ENCODE results near the gene DPPA2. TPM values are rescaled to one million over a fixed set of nuclear protein-coding genes. Genes with fewer than 3 reads are reported as not detected.
"Not testable (repeated sequence)": the region's sequence is repeated elsewhere in the genome, so short reads cannot be mapped to it uniquely, and the experiment has no call there.

Gene DPPA2
- polyA plus RNA-seq (ENCODE audit: insufficient read length): not detected

GRCh38 chr3:109316162-109316730, at the start of gene DPPA2:
DPPA2 (minus strand) TSS chr3:109316517; CDS start chr3:109314542, 1,975 bp downstream.
- no peak for DNase-seq

GRCh38 chr3:109364088-109364487, 47.8 kb upstream of the DPPA2 start:
- no peak for DNase-seq

GRCh38 chr3:109363634-109364033, 47.3 kb upstream of the DPPA2 start:
- DNase-seq: no peak

- no peak for DNase-seq
Observed at GRCh38 chr3:109362823-109363222, 46.5 kb upstream of the DPPA2 start.

GRCh38 chr3:109358809-109359208, 42.5 kb upstream of the DPPA2 start:
- not testable (repeated sequence) for DNase-seq

GRCh38 chr3:109356442-109357155, 40.3 kb upstream of the DPPA2 start:
- no peak for DNase-seq

- DNase-seq: no peak
Observed at GRCh38 chr3:109355625-109356441, 39.5 kb upstream of the DPPA2 start.

GRCh38 chr3:109353057-109353456, 36.7 kb upstream of the DPPA2 start:
- no peak for DNase-seq

GRCh38 chr3:109351231-109351630, 34.9 kb upstream of the DPPA2 start:
- no peak for DNase-seq

GRCh38 chr3:109346770-109347295, 30.5 kb upstream of the DPPA2 start:
- no peak for DNase-seq

GRCh38 chr3:109346099-109346498, 29.8 kb upstream of the DPPA2 start:
- DNase-seq: no peak

- DNase-seq: no peak
Observed at GRCh38 chr3:109339714-109340648, 23.7 kb upstream of the DPPA2 start.

GRCh38 chr3:109339197-109339596, 22.9 kb upstream of the DPPA2 start:
- no peak for DNase-seq

GRCh38 chr3:109338322-109338721, 22.0 kb upstream of the DPPA2 start:
- DNase-seq: no peak

- DNase-seq: no peak
Observed at GRCh38 chr3:109337393-109337792, 21.1 kb upstream of the DPPA2 start, which contains the start of gene DPPA4. DPPA4 (minus strand) TSS chr3:109337546; CDS start chr3:109337517, 29 bp downstream.

GRCh38 chr3:109336291-109336861, 20.1 kb upstream of the DPPA2 start:
- DNase-seq: peak; percentile 30

GRCh38 chr3:109334572-109334971, 18.3 kb upstream of the DPPA2 start:
- DNase-seq: no peak

- no peak for DNase-seq
Observed at GRCh38 chr3:109331692-109332091, 15.4 kb upstream of the DPPA2 start.

GRCh38 chr3:109330405-109330804, 14.1 kb upstream of the DPPA2 start:
- no peak for DNase-seq

- DNase-seq: no peak
Observed at GRCh38 chr3:109328202-109328601, 11.9 kb upstream of the DPPA2 start.

GRCh38 chr3:109325657-109326056, 9.3 kb upstream of the DPPA2 start:
- no peak for DNase-seq

GRCh38 chr3:109325109-109325508, 8.8 kb upstream of the DPPA2 start:
- no peak for DNase-seq

Measured in hindlimb muscle (tissue), 1 donor.